ENCODE results near the gene GNG2.

DNA sequence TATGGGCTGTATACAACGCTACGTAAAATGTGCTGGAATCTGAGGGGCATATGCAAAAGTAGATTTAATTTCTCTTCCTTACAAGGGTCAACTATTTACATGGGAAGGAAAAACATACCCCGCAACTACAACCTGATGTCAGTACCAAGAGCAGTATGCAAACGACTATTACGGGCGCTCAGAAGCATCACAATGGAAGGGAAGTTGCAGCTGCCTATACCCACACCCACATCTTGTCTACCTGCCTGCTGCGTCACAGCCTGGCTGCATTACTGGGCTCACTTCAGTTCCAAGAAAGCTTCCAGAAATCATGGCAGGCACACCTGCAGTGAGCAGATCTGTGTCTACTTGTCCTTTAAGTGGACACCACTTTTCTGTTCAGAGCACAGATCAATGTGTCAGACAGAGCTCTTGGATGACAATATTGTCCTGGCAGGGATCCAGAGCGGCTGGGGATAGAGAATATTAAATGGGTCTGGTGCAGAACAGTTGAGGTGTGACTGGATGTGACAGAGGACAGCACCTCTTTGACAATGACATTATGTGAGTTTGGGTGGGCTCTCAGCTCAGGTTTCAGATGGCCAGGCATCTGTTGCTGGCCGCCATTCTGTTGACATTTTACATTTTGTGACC, 41.5 kb upstream of the GNG2 start:
- TF ChIP-seq, protein P1, sequence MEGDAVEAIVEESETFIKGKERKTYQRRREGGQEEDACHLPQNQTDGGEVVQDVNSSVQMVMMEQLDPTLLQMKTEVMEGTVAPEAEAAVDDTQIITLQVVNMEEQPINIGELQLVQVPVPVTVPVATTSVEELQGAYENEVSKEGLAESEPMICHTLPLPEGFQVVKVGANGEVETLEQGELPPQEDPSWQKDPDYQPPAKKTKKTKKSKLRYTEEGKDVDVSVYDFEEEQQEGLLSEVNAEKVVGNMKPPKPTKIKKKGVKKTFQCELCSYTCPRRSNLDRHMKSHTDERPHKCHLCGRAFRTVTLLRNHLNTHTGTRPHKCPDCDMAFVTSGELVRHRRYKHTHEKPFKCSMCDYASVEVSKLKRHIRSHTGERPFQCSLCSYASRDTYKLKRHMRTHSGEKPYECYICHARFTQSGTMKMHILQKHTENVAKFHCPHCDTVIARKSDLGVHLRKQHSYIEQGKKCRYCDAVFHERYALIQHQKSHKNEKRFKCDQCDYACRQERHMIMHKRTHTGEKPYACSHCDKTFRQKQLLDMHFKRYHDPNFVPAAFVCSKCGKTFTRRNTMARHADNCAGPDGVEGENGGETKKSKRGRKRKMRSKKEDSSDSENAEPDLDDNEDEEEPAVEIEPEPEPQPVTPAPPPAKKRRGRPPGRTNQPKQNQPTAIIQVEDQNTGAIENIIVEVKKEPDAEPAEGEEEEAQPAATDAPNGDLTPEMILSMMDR (IDR thresholded peaks at IDR 0.05; ENCODE audit: borderline replicate concordance, extremely low read depth, low read length, poor library complexity, severe bottlenecking) = no peak
- TF ChIP-seq EZH2 (IDR thresholded peaks at IDR 0.05; ENCODE audit: borderline replicate concordance, low read depth, low read length, severe bottlenecking) = no peak
